Measurements from ENCODE around the gene KIAA1191. TPM values are rescaled to one million over a fixed set of nuclear protein-coding genes. Genes with fewer than 3 reads are reported as not detected.

Gene KIAA1191
- total RNA-seq, 2 donors from 2014 or later = 135 to 172 TPM

DNA sequence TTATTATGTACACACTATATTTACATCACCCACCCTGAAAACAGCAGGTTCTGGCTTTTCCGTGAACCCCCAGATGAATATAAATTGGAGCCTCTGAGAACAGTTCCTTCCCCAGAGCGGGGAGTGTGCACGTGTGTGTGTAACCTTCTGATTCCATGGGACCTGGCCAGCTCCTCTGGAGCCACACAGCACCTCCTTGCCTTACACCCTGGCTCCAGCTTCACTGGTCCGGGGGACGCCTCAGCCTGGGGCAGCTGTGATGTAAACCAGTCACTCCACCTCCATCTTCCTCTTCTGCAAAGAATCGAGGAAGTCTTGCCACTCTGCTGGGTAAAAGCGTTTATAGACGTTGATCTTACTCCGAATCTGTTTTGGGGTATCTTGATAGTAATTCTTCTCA is 22.4 kb upstream of the KIAA1191 start:
- Histone ChIP-seq H3K27ac (ENCODE audit: low read depth, low read length) (no peak overlapping the region), H3K9ac (ENCODE audit: extremely low read depth, low read length, poor library complexity, severe bottlenecking) (no peak overlapping the region), H3K4me1 (ENCODE audit: control insufficient read depth, insufficient read depth, low read length) (peaks cover 6% of the 10 kb centered on the region), H3K4me3 (ENCODE audit: low read length) (no peak overlapping the region), H3K27me3 (ENCODE audit: control insufficient read depth, insufficient read depth, low read length, poor library complexity, severe bottlenecking) (no peaks in the 10 kb centered on the region), H3K36me3 (ENCODE audit: control insufficient read depth, insufficient read depth, low read length) (peaks cover 52% of the 10 kb centered on the region), H3K9me3 (ENCODE audit: control insufficient read depth, low read length) (no peaks in the 10 kb centered on the region)
- H3K36me3 Mint-ChIP-seq (ENCODE audit: low read depth) = peaks cover 52% of the 10 kb centered on the region
- H3K27me3 Mint-ChIP-seq (ENCODE audit: insufficient read depth) = no peaks in the 10 kb centered on the region
- TF ChIP-seq, protein P1, sequence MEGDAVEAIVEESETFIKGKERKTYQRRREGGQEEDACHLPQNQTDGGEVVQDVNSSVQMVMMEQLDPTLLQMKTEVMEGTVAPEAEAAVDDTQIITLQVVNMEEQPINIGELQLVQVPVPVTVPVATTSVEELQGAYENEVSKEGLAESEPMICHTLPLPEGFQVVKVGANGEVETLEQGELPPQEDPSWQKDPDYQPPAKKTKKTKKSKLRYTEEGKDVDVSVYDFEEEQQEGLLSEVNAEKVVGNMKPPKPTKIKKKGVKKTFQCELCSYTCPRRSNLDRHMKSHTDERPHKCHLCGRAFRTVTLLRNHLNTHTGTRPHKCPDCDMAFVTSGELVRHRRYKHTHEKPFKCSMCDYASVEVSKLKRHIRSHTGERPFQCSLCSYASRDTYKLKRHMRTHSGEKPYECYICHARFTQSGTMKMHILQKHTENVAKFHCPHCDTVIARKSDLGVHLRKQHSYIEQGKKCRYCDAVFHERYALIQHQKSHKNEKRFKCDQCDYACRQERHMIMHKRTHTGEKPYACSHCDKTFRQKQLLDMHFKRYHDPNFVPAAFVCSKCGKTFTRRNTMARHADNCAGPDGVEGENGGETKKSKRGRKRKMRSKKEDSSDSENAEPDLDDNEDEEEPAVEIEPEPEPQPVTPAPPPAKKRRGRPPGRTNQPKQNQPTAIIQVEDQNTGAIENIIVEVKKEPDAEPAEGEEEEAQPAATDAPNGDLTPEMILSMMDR (conservative IDR thresholded peaks at IDR 0.05) = no peak
- WGBS, 2 experiments (ENCODE audit: insufficient coverage in 1 of 2, insufficient read length in 1 of 2) = 95 to 97% methylated on average over 8 to 9 of the region's 9 CpGs
- no peak for DNase-seq
- H3K9me3 Mint-ChIP-seq = no peaks in the 10 kb centered on the region
- H3K4me3 Mint-ChIP-seq = no peak overlapping the region
- peaks cover 9% of the 10 kb centered on the region for H3K4me1 Mint-ChIP-seq
- H3K27ac Mint-ChIP-seq = no peak overlapping the region

DNA sequence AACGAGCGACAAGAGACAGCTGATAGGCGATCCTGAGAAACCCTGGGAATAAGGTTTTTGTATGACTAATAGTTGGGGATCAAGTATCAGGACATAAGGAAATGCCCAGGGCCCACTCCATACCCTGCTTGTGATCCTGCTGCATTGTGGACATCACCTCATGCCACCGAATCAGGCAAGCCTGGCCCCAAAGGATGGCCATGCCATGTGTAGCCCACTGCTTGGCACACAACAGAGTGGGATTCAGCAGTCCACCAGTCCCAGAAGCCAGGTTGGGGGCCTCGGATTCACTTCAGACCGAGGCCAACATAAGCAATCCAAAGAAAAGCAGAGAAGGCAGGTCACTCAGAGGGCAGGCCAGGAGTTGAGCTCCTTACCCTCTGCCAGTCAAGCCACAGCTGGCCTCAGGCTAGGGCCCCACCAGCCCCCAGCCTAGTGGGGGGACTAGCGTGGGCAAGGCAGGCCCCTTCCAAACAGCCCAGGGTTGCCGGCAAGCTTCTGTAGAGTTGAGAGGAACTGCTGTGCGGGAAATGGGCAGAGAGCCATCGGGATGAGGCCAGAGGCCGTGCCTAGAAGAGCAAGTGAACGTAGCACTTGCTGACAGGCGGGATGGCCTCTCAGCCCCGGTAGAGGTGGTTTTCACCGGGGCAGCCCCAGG is 21.8 kb upstream of the KIAA1191 start:
- Mint-ChIP-seq H3K27me3 (ENCODE audit: insufficient read depth) (no peaks in the 10 kb centered on the region), H3K9me3 (no peaks in the 10 kb centered on the region), H3K27ac (no peak overlapping the region), H3K4me3 (no peak overlapping the region), H3K4me1 (peaks cover 9% of the 10 kb centered on the region), H3K36me3 (ENCODE audit: low read depth) (peaks cover 52% of the 10 kb centered on the region)
- no peak overlapping the region for H3K9ac ChIP-seq (ENCODE audit: extremely low read depth, low read length, poor library complexity, severe bottlenecking)
- no peaks in the 10 kb centered on the region for H3K9me3 ChIP-seq (ENCODE audit: control insufficient read depth, low read length)
- H3K27ac ChIP-seq (ENCODE audit: low read depth, low read length) = no peak overlapping the region
- peaks cover 52% of the 10 kb centered on the region for H3K36me3 ChIP-seq (ENCODE audit: control insufficient read depth, insufficient read depth, low read length)
- peaks cover 6% of the 10 kb centered on the region for H3K4me1 ChIP-seq (ENCODE audit: control insufficient read depth, insufficient read depth, low read length)
- no peak for DNase-seq
- TF ChIP-seq, protein P1 (conservative IDR thresholded peaks at IDR 0.05) = no peak
- no peak overlapping the region for H3K4me3 ChIP-seq (ENCODE audit: low read length)
- H3K27me3 ChIP-seq (ENCODE audit: control insufficient read depth, insufficient read depth, low read length, poor library complexity, severe bottlenecking) = no peaks in the 10 kb centered on the region
- WGBS, 2 experiments (ENCODE audit: insufficient coverage in 1 of 2, insufficient read length in 1 of 2) = 94 to 95% methylated on average over 11 to 15 of the region's 15 CpGs

DNA sequence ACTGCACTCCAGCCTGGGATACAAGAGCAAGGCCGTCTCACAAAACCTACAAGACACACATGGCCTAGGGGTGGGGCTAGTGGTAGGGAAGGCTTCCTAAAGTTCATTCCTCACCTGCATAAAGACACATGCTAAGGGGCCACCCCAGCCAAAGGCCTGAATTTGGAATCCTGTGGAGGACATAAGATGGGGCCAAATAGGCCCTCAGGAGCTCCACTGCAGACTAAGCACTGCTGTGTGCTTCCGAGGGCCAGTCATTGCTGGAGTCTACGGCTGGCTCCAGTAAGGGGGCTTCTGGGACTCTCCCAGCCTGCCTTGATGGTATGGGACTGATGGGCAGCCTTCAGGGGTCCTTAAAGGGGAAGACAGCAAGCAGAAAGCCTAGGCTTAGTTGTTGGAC is 21.2 kb upstream of the KIAA1191 start:
- H3K4me3 ChIP-seq (ENCODE audit: low read length) = no peak overlapping the region
- peaks cover 52% of the 10 kb centered on the region for H3K36me3 ChIP-seq (ENCODE audit: control insufficient read depth, insufficient read depth, low read length)
- peaks cover 6% of the 10 kb centered on the region for H3K4me1 ChIP-seq (ENCODE audit: control insufficient read depth, insufficient read depth, low read length)
- DNase-seq = no peak
- peaks cover 52% of the 10 kb centered on the region for H3K36me3 Mint-ChIP-seq (ENCODE audit: low read depth)
- H3K27ac Mint-ChIP-seq = no peak overlapping the region
- whole genome bisulfite sequencing, 2 experiments (ENCODE audit: insufficient coverage in 1 of 2, insufficient read length in 1 of 2) = 92 to 100% methylated on average over 2 to 3 of the region's 3 CpGs
- no peaks in the 10 kb centered on the region for H3K27me3 ChIP-seq (ENCODE audit: control insufficient read depth, insufficient read depth, low read length, poor library complexity, severe bottlenecking)
- peaks cover 7% of the 10 kb centered on the region for H3K4me1 Mint-ChIP-seq
- no peak overlapping the region for H3K27ac ChIP-seq (ENCODE audit: low read depth, low read length)
- no peaks in the 10 kb centered on the region for H3K9me3 Mint-ChIP-seq
- TF ChIP-seq, protein P1 (conservative IDR thresholded peaks at IDR 0.05) = no peak
- no peak overlapping the region for H3K4me3 Mint-ChIP-seq
- no peak overlapping the region for H3K9ac ChIP-seq (ENCODE audit: extremely low read depth, low read length, poor library complexity, severe bottlenecking)
- no peaks in the 10 kb centered on the region for H3K27me3 Mint-ChIP-seq (ENCODE audit: insufficient read depth)
- no peaks in the 10 kb centered on the region for H3K9me3 ChIP-seq (ENCODE audit: control insufficient read depth, low read length)

Data from endodermal cell (in vitro differentiated cells).